GM12878 (cell line): ENCODE measurements around the gene PLEKHA6. TPM values are rescaled to one million over a fixed set of nuclear protein-coding genes. Genes with fewer than 3 reads are reported as not detected.

Source experiments
- ATAC-seq: fragments of 200-7000 bp; cut with Tn5 transposase; 3 replicates; pipeline ENCODE4 v1.9.1; 2020; ENCODE audit warnings: mild to moderate bottlenecking, moderate library complexity
- BruUV-seq: library from RNA; stranded (reverse); fragments of 400-500 nt; replicated peaks from 2 replicates; lab custom pipeline; 2021; lab: Mats Ljungman, UMichigan
- CTCF ChIA-PET: fragments of 300-600 bp; sonication (Branson Sonifier 250); formaldehyde crosslinking; extraction: SDS; loops from one replicate; lab custom pipeline; 2021; ENCODE audit warnings: inconsistent platforms; lab: Yijun Ruan, JAX
- POLR2A ChIA-PET: fragments of 350-600 bp; formaldehyde crosslinking; extraction: SDS; loops from one replicate; lab custom pipeline; 2021; ENCODE audit warnings: inconsistent platforms; lab: Charles Lee
- RAD21 ChIA-PET: fragments of 300-600 bp; sonication (Branson Sonifier 250); formaldehyde crosslinking; loops from one replicate; lab custom pipeline; 2023; ENCODE audit warnings: antibody characterized with exemption; ENCODE audit not compliant: unreplicated experiment; lab: Charles Lee
- SMC1A ChIA-PET: fragments of 300-600 bp; sonication (Branson Sonifier 250); formaldehyde crosslinking; loops from one replicate; lab custom pipeline; 2023; ENCODE audit not compliant: unreplicated experiment, uncharacterized antibody; lab: Charles Lee
- DNase-seq: peaks from one replicate; pipeline ENCODE4 v3.0.0-alpha.2; 2011; ENCODE audit warnings: low read depth, low spot score
- FAIRE-seq: peaks from 3 replicates; lab custom pipeline; 2011; peaks lifted over from hg19 to GRCh38; lab: Jason Lieb, UNC
- H2AFZ ChIP-seq: 2 replicates; pipeline ENCODE4 v1.6.0; 2011; ENCODE audit warnings: low read depth, low read length, control low read depth; ENCODE audit not compliant: control insufficient read depth
- H3K27ac ChIP-seq: 2 replicates; pipeline ENCODE4 v1.5.1; 2011; ENCODE audit warnings: control low read depth; ENCODE audit not compliant: control insufficient read depth, insufficient read depth
- H3K27me3 ChIP-seq, 2 experiments: replicated peaks in 1 of 2; 2 replicates each; pipeline versions ENCODE4 v1.6.0 to v1.6.1; 2011; ENCODE audit warnings: low read length in 1 of 2; ENCODE audit not compliant: control insufficient read depth in 2 of 2, insufficient read depth in 2 of 2
- H3K36me3 ChIP-seq, 2 experiments: 2 replicates each; pipeline ENCODE4 v1.5.1; 2011; ENCODE audit warnings: low read length in 1 of 2; ENCODE audit not compliant: control insufficient read depth in 2 of 2, insufficient read depth in 2 of 2
- H3K4me1 ChIP-seq: 2 replicates; pipeline ENCODE4 v1.6.1; 2011; ENCODE audit warnings: mild to moderate bottlenecking, low read length, moderate library complexity, mixed read lengths; ENCODE audit not compliant: control insufficient read depth, insufficient read depth
- H3K4me2 ChIP-seq: 2 replicates; pipeline ENCODE4 v1.6.0; 2011; ENCODE audit warnings: control low read depth; ENCODE audit not compliant: control insufficient read depth, insufficient read depth
- H3K4me3 ChIP-seq: fragments of 200-600 bp; sonication (generic); 2 replicates; pipeline ENCODE4 v1.5.1; 2016
- H3K79me2 ChIP-seq: 2 replicates; pipeline ENCODE4 v1.6.0; 2011; ENCODE audit warnings: low read length; ENCODE audit not compliant: control insufficient read depth, insufficient read depth
- H3K9ac ChIP-seq: 2 replicates; pipeline ENCODE4 v1.8.0; 2011; ENCODE audit warnings: low read length, control low read depth, mixed read lengths; ENCODE audit not compliant: control insufficient read depth, insufficient read depth
- H3K9me3 ChIP-seq: replicated peaks from 3 replicates; pipeline ENCODE4 v1.5.1; 2011; ENCODE audit warnings: mild to moderate bottlenecking, low read length; ENCODE audit not compliant: control insufficient read depth, insufficient read depth
- H4K20me1 ChIP-seq: 2 replicates; pipeline ENCODE4 v1.6.0; 2011; ENCODE audit not compliant: control insufficient read depth, insufficient read depth
- BACH1 ChIP-seq: fragments of 450-650 bp; IDR thresholded peaks from 2 replicates; pipeline ENCODE4 v1.6.1; 2017; ENCODE audit warnings: mild to moderate bottlenecking, borderline replicate concordance
- CBFB ChIP-seq: IDR thresholded peaks from 2 replicates; pipeline ENCODE4 v1.6.1; 2016; ENCODE audit warnings: antibody characterized with exemption, low read depth
- CBX5 ChIP-seq: sonication (generic); IDR thresholded peaks from 2 replicates; pipeline ENCODE4 v1.6.1; 2016; ENCODE audit warnings: low read depth, moderate library complexity, mild to moderate bottlenecking, inconsistent platforms
- CREB1 ChIP-seq: IDR thresholded peaks from 2 replicates; pipeline ENCODE4 v1.6.1; 2012; ENCODE audit warnings: low read depth, mild to moderate bottlenecking, inconsistent platforms
- EGR1 ChIP-seq, 2 experiments: IDR thresholded peaks; 1 replicate in 1 of 2; 2 replicates in 1 of 2; pipeline ENCODE4 v1.6.1; 2011 to 2012; ENCODE audit warnings: low read depth in 2 of 2, low read length in 2 of 2, borderline replicate concordance in 1 of 2, mild to moderate bottlenecking in 1 of 2, moderate library complexity in 1 of 2
- ESRRA ChIP-seq: IDR thresholded peaks from 2 replicates; pipeline ENCODE4 v1.6.1; 2012; ENCODE audit warnings: mild to moderate bottlenecking, low read length, improper control_type of control experiment
- HDAC6 ChIP-seq: fragments of 200-600 bp; sonication (generic); IDR thresholded peaks from one replicate; pipeline ENCODE4 v1.8.0; 2017; ENCODE audit warnings: antibody characterized with exemption; ENCODE audit not compliant: unreplicated experiment
- KDM1A ChIP-seq: fragments of 200-600 bp; sonication (generic); IDR thresholded peaks from 2 replicates; pipeline ENCODE4 v1.6.1; 2016; ENCODE audit warnings: borderline replicate concordance
- MTA3 ChIP-seq: IDR thresholded peaks from 2 replicates; pipeline ENCODE4 v1.6.1; 2012; ENCODE audit warnings: low read length, inconsistent platforms, borderline replicate concordance
- MYC ChIP-seq: IDR thresholded peaks from 2 replicates; pipeline ENCODE4 v1.6.1; 2011; ENCODE audit warnings: mild to moderate bottlenecking, low read length, moderate library complexity, inconsistent platforms; ENCODE audit not compliant: insufficient read depth, insufficient replicate concordance, insufficient read length, severe bottlenecking
- NR2C1 ChIP-seq: fragments of 450-650 bp; IDR thresholded peaks from 2 replicates; pipeline ENCODE4 v1.6.1; 2017; ENCODE audit warnings: antibody characterized with exemption, mild to moderate bottlenecking, moderate library complexity
- NR2F1 ChIP-seq: fragments of 450-650 bp; conservative IDR thresholded peaks from 2 replicates; pipeline ENCODE4 v1.6.1; 2017; ENCODE audit warnings: mild to moderate bottlenecking
- SIN3A ChIP-seq: IDR thresholded peaks from 2 replicates; pipeline ENCODE4 v1.6.1; 2012; ENCODE audit warnings: low read depth, low read length, improper control_type of control experiment
- SMC3 ChIP-seq: IDR thresholded peaks from 2 replicates; pipeline ENCODE4 v1.6.1; 2011; ENCODE audit warnings: low read length, improper control_type of control experiment, borderline replicate concordance
- SPI1 ChIP-seq: IDR thresholded peaks from 2 replicates; pipeline ENCODE4 v1.6.1; 2011; ENCODE audit warnings: low read depth, mild to moderate bottlenecking, low read length, moderate library complexity, borderline replicate concordance; ENCODE audit not compliant: insufficient read depth
- SREBF1 ChIP-seq: IDR thresholded peaks from 2 replicates; pipeline ENCODE4 v1.6.1; 2012; ENCODE audit warnings: mild to moderate bottlenecking, low read length
- YBX1 ChIP-seq: fragments of 450-650 bp; IDR thresholded peaks from 2 replicates; pipeline ENCODE4 v1.6.1; 2016; ENCODE audit warnings: antibody characterized with exemption
- ZBED1 ChIP-seq: IDR thresholded peaks from 2 replicates; pipeline ENCODE4 v1.6.1; 2016; ENCODE audit warnings: borderline replicate concordance
- WGBS: methylation state at CpG from one replicate; pipeline ENCODE4 v1.1.6; 2016; ENCODE audit warnings: low lambda C conversion rate; ENCODE audit not compliant: insufficient replicate concordance, insufficient coverage; ENCODE audit errors: missing lambda C conversion rate; 5-methylcytosine and 5-hydroxymethylcytosine counted together
- in situ Hi-C: fragments of 300-500 bp; cut with MboI; formaldehyde crosslinking; loops from 9 replicates; pipeline ENCODE4 v1.14.3; 2018; ENCODE audit warnings: mixed read lengths
- intact Hi-C: fragments of 100-400 bp; cut with micrococcal nuclease; formaldehyde crosslinking; loops from one replicate; pipeline ENCODE4 v1.14.2; 2022; ENCODE audit not compliant: unreplicated experiment
- polyA plus RNA-seq, 11 experiments: library from polyadenylated mRNA; depleted of rRNA in 4 of 11; unstranded in 6 of 11; stranded (reverse) in 5 of 11; fragments of >200 nt; fragmentation: Nextera tagmentation in 4 of 11; fragmentation: Illumina TruSeq in 1 of 11; extraction: Ambion mirVana in 4 of 11; extraction: Trizol in 1 of 11; gene quantifications; 1 replicate in 1 of 11; 2 replicates in 10 of 11; pipeline versions ENCODE4 v1.2.1 to v1.2.3, GENCODE V29; 2011 to 2016; ENCODE audit warnings: inconsistent platforms in 2 of 11, missing spikeins in 2 of 11, low read depth in 1 of 11
- total RNA-seq, 4 experiments: library from RNA; depleted of rRNA in 3 of 4; stranded (reverse); fragments of >200 nt in 3 of 4; fragmentation: Illumina TruSeq in 1 of 4; extraction: Trizol in 1 of 4; gene quantifications; 2 replicates each; pipeline versions ENCODE4 v1.2.1 to v1.2.3, GENCODE V29; 2013 to 2021
- TF ChIP-seq, protein P1 (sequence below): IDR thresholded peaks from 2 replicates; pipeline ENCODE4 v1.6.1; 2012; ENCODE audit warnings: mild to moderate bottlenecking, low read depth, low read length
- TF ChIP-seq, protein P2 (sequence below): fragments of 450-650 bp; IDR thresholded peaks from 2 replicates; pipeline ENCODE4 v1.6.1; 2017; ENCODE audit warnings: low read depth, mild to moderate bottlenecking, moderate library complexity

PLEKHA6 gene
- total and polyA plus RNA-seq, 10 of the 15 experiments (the other 5 are each of a cell fraction or from before 2014, with no cell fraction given) = 0.04 to 0.81 (median 0.19) TPM; not detected in 4

GRCh38 chr1:204314893-204315658 lies 44.7 kb downstream of the PLEKHA6 start:
- ATAC-seq = no peak
- H3K36me3 ChIP-seq = no peaks in the 10 kb centered on the region
- SMC1A ChIA-PET = no interaction called here
- in situ Hi-C loops (no loop called here), intact Hi-C loops (no loop called here)
- no peak overlapping the region for H2AFZ ChIP-seq
- H4K20me1 ChIP-seq = no peaks in the 10 kb centered on the region
- WGBS = 10% methylated on average over 12 of the region's 12 CpGs
- H3K4me1 ChIP-seq = no peaks in the 10 kb centered on the region
- H3K27ac ChIP-seq = no peak overlapping the region
- TF ChIP-seq NR2C1 = no peak
- TF ChIP-seq EGR1 (IDR thresholded peaks at IDR 0.05; ENCODE audit: borderline replicate concordance in 1 of 2, low read depth in 2 of 2, low read length in 2 of 2) = no peak
- TF ChIP-seq ZBED1 = no peak
- TF ChIP-seq SMC3 = no peak
- TF ChIP-seq NR2F1 = no peak
- TF ChIP-seq SIN3A = no peak
- no peak for TF ChIP-seq ESRRA
- no peak for TF ChIP-seq CBFB
- TF ChIP-seq KDM1A = no peak
- TF ChIP-seq, protein P1, sequence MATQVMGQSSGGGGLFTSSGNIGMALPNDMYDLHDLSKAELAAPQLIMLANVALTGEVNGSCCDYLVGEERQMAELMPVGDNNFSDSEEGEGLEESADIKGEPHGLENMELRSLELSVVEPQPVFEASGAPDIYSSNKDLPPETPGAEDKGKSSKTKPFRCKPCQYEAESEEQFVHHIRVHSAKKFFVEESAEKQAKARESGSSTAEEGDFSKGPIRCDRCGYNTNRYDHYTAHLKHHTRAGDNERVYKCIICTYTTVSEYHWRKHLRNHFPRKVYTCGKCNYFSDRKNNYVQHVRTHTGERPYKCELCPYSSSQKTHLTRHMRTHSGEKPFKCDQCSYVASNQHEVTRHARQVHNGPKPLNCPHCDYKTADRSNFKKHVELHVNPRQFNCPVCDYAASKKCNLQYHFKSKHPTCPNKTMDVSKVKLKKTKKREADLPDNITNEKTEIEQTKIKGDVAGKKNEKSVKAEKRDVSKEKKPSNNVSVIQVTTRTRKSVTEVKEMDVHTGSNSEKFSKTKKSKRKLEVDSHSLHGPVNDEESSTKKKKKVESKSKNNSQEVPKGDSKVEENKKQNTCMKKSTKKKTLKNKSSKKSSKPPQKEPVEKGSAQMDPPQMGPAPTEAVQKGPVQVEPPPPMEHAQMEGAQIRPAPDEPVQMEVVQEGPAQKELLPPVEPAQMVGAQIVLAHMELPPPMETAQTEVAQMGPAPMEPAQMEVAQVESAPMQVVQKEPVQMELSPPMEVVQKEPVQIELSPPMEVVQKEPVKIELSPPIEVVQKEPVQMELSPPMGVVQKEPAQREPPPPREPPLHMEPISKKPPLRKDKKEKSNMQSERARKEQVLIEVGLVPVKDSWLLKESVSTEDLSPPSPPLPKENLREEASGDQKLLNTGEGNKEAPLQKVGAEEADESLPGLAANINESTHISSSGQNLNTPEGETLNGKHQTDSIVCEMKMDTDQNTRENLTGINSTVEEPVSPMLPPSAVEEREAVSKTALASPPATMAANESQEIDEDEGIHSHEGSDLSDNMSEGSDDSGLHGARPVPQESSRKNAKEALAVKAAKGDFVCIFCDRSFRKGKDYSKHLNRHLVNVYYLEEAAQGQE = no peak
- no peak for TF ChIP-seq MYC
- TF ChIP-seq CBX5 = no peak
- TF ChIP-seq SPI1 = no peak
- TF ChIP-seq, protein P2, sequence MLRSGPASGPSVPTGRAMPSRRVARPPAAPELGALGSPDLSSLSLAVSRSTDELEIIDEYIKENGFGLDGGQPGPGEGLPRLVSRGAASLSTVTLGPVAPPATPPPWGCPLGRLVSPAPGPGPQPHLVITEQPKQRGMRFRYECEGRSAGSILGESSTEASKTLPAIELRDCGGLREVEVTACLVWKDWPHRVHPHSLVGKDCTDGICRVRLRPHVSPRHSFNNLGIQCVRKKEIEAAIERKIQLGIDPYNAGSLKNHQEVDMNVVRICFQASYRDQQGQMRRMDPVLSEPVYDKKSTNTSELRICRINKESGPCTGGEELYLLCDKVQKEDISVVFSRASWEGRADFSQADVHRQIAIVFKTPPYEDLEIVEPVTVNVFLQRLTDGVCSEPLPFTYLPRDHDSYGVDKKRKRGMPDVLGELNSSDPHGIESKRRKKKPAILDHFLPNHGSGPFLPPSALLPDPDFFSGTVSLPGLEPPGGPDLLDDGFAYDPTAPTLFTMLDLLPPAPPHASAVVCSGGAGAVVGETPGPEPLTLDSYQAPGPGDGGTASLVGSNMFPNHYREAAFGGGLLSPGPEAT = no peak
- no peak for TF ChIP-seq HDAC6
- no peak for TF ChIP-seq SREBF1
- TF ChIP-seq CREB1 = no peak
- TF ChIP-seq MTA3 = no peak
- TF ChIP-seq BACH1 = no peak
- TF ChIP-seq YBX1 = no peak
- no peak overlapping the region for H3K4me2 ChIP-seq
- H3K4me3 ChIP-seq = no peak overlapping the region
- no peaks in the 10 kb centered on the region for H3K9me3 ChIP-seq
- DNase-seq = no peak
- no peak for FAIRE-seq
- CTCF ChIA-PET = interaction anchor here (1.0 to 2.6 kb wide), 2 partner anchors 42 to 48 kb away, joined by 3 to 10 read pairs; no protein-coding TSS in a partner anchor
- POLR2A ChIA-PET = interaction anchor here (0.6 kb wide), 1 partner anchor 30 kb away, joined by 3 read pairs; no protein-coding TSS in a partner anchor
- BruUV-seq = no TSS peak
- H3K27me3 ChIP-seq = peaks cover 0 to 12% of the 10 kb centered on the region in 2 experiments
- H3K79me2 ChIP-seq = no peaks in the 10 kb centered on the region
- RAD21 ChIA-PET = interaction anchor here (1.4 to 2.6 kb wide), 2 partner anchors 8 to 101 kb away, joined by 4 to 7 read pairs; partner anchors contain the start of gene GOLT1A
- no peak overlapping the region for H3K9ac ChIP-seq
